HG03064 (cell line): ENCODE measurements around the gene STRIP2.

ENCODE experiments used
- ATAC-seq: cut with Tn5 transposase; IDR thresholded peaks from one replicate; pipeline ENCODE4 v1.9.1; 2021; ENCODE audit warnings: low read depth; ENCODE audit not compliant: unreplicated experiment

Gene STRIP2

DNA sequence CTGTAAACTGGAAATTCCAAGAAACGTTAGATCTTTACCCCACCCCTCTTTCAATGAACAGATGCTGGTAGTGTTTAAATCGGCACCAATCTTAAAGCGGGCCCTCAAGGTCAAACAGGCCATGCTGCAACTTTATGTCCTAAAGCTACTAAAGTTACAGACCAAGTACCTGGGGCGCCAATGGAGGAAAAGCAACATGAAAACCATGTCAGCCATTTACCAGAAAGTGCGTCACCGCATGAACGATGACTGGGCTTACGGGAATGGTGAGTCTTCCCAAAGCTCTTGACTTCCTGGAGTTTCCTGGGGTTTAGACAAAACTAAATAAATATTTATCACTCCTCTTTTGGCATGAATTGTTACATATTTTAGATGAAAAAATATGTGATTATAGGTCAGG lies 48.5 kb downstream of the STRIP2 start:
- no peak for ATAC-seq

- ATAC-seq, result no peak
Measured at GRCh38 chr7:129489491-129489890, 55.3 kb downstream of the STRIP2 start.

- ATAC-seq, result no peak
Measured at GRCh38 chr7:129492391-129492790, 58.2 kb downstream of the STRIP2 start.

GRCh38 chr7:129493555-129493954 lies 59.3 kb downstream of the STRIP2 start:
- no peak for ATAC-seq

GRCh38 chr7:129494041-129494440 lies 59.8 kb downstream of the STRIP2 start:
- ATAC-seq, result no peak

- no peak for ATAC-seq
Measured at GRCh38 chr7:129495987-129496386, 61.8 kb downstream of the STRIP2 start.

DNA sequence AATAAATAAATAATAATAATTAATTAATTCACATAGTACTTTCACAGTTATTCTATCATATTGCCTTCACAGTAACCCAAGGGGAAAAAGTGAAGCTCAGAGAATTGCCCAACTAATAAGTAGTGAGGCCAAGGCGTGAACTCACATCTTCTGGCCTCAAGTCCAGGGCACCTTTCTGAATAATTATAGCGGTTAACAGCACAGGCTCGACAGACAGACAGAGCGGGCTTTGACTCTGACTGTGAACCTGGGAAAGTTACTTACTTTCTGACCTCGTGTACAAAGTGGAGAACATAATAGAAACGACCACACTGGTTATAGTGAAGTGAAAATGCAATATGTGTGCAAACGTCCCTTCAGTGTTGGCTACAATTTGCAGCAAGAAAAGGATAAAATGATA lies 62.4 kb downstream of the STRIP2 start:
- ATAC-seq, result no peak

- no peak for ATAC-seq
Measured at GRCh38 chr7:129497156-129497555, 62.9 kb downstream of the STRIP2 start.

DNA sequence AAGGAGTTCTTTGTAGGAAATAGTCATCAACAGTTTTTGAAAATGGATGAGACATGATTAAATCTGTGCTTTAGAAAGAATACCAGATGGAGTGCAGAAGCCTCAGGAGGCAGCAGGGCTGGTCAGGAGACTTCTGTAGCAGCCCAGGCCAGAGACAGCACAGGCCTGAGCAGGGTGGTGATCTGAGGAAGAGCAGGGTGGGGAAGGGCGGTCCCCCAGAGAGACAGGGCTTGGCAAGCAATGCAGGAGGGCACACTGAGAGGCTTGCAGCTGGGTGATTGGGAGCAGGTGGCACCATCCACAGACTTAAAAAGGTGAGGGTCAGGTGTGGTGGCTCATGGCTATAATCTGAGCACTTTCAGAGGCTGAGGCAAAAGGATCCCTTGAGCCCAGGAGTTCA lies 63.8 kb downstream of the STRIP2 start:
- no peak for ATAC-seq

GRCh38 chr7:129499999-129500398 lies 65.8 kb downstream of the STRIP2 start:
- ATAC-seq, result no peak

DNA sequence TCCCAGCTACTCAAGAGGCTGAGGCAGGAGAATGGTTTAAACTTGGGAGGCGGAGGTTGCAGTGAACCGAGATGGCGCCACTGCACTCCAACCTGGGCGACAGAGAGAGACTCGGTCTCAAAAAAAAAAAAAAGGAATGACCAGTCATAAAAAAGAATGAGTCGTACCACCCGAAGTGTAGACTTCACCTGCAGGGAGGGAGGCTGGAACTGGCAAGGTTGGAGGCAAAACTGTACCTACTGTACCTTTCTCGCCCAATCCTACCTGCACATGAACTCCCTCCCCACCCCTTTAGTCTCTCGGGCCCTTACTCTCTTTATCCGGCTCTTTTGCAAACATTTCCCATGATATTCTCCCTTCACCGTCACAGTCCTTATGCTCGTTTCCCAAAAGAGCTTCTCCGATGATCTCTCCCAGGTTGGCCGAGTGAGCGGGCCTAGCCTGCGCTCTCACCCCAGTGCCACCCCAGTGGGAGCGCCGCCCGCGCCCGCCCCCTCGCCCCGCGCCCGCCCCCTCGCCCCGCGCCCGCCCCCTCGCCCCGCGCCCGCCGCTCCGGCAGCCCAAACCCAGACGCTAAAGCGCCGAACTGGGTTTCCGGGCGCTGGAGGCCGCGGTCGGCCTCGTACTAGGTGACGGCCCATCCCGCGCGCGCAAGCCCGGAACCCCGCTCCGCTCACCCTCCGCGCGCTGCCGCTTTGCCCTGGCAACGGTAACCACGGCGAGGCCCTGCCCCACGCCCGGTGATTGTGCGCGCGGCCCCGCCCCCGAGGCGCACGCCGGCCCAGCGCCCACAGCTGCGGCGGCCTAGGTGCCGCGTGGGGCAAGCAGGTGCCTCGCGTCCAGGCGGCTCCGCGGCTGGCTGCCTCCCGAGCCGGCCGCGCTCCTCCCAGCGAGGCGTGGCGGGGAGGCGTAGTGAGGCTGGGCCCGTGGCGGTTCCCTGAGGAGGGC lies 67.8 kb downstream of the STRIP2 start, which contains the start of gene SMKR1:
SMKR1 (plus strand) TSS at position 772 of the 948 bp plus-strand sequence. CDS start 294 bp downstream, outside the sequence.
- peak; percentile 69 for ATAC-seq

DNA sequence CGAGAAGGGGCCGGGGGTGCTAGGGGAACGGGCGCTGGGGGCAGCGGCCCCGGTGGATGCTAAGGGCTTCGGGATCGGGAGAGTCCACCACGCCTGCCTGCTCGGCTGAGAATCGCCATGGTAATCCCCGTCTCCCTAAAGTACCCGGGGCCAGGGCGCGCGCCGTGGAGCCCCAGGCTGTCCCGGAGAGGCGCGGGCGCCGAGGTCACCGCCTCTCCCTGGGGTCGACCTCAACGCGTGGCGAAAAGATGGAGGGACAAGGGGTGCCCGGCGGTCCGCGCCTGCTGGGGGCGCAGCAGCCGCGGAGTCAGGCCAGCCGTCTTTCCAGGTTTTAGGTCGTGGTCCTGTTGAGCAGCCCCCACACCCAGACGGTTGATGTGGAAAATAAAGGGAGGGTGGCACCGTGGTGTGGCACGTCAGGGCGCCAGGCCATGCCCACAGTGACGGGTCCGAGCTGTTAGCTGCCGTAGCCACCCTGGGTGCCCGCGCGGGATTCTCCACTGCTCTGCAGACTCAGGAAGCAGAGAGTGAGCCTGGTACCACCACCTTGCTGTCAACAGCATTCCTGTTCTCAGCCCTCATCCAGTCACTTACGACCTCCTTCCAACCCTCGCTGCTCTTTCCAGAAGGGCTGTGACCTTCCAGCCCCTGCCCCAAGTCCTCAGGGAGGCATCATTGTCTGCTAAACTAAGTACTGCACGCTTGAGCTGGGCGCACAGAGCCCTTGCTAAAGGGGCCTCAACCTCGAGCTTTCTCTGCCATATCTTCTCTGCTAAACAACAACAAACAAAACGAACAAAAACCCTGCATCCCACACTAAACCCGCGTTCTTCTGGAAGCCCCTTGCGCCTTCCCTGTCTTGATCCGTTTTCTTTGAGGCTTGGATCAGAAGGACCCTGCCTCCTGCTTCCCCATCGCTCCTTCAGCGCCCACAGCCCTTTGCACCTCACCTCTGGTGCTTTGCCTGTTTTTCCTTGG lies 68.8 kb downstream of the STRIP2 start:
- ATAC-seq, result no peak

DNA sequence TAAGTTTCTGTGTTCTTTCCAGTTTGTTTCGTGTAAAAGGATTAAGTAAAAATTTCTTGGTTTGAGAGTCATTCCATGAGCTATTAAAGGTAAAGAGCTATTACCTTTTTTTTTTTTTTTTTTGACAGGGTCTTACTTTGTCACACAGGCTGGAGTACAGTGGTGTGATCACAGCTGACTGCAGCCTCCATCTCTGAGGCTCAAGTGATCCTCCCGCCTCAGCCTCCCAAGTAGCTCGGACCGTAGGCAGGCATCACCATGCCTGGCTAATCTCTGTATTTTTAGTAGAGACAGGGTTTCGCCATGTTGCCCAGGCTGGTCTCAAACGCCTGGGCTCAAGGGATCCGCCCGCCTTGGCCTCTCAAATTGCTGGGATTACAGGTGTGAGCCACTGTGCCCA lies 69.5 kb downstream of the STRIP2 start:
- no peak for ATAC-seq

- no peak for ATAC-seq
Measured at GRCh38 chr7:129512192-129512591, 78.0 kb downstream of the STRIP2 start.

- ATAC-seq, result no peak
Measured at GRCh38 chr7:129513546-129513945, 79.3 kb downstream of the STRIP2 start.

DNA sequence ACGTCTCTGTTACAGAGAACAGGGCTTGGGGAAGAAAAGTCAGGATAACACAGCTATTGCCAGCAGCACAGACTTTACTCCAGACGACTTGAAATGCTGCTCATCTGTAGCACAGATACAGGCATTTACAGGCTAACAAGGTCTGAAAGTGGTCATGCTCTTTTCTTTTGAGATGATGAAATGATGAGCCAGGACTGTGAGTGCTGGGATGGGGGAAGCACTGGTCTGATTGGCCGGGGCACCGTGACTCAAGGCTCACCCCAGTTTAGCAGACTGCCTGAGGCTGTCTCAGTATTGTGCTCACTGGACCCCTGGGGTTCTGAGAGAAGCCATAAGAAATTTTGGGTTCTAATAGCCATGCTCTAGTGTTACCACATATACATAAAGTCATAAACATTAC lies 80.5 kb downstream of the STRIP2 start:
- no peak for ATAC-seq

- ATAC-seq, result no peak
Measured at GRCh38 chr7:129515381-129515780, 81.1 kb downstream of the STRIP2 start.

DNA sequence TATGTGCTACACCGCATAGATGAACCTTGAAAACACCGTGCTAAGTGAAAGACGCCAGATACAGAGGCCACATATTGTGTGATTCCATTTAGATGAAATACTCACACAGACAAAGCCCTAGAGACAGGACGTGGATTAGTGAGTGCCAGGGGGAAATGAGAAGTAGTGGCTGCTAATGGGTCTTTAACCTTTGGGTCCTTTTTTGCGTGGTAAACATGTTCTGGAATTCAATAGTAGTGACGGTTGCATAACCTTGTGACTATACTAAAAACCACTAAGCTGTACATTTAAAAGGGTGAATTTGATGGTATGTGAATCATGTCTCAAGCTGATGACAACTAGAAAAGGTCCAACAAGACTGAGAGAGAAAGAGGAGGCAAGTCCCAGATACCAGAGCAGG lies 83.7 kb downstream of the STRIP2 start:
- ATAC-seq, result no peak

DNA sequence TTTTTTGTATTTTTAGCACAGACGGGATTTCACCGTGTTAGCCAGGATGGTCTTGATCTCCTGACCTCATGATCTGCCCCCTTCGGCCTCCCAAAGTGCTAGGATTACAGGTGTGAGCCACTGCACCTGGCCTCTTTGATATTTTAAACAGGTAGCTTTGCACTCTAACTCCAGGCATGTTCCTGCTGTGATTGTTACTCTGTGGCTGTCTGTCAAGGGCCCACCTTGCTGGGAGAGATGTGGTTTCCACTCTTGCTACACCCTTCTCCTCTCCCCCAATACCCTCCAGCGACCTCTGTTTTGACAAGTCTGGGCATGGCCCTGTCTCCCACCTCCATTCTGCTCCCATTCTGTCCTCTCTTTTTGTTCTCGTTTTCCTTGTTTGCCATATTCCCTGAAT lies 85.2 kb downstream of the STRIP2 start:
- no peak for ATAC-seq

GRCh38 chr7:129522088-129522970 lies 88.1 kb downstream of the STRIP2 start:
- ATAC-seq, result no peak
